OCI-LY1 (cell line): ENCODE results near the gene HUNK.

Experiments used
- CTCF ChIP-seq: fragments of 200-600 bp; sonication (generic), shearing (Covaris generic); IDR thresholded peaks from 2 replicates; pipeline ENCODE4 v1.5.1; 2017; ENCODE audit warnings: mild to moderate bottlenecking, antibody characterized with exemption, low read length, moderate library complexity, mixed read lengths
- EZH2 ChIP-seq: fragments of 200-600 bp; sonication (generic), shearing (Covaris generic); IDR thresholded peaks from 2 replicates; pipeline ENCODE4 v1.8.0; 2017; ENCODE audit warnings: borderline replicate concordance, mixed run types, mild to moderate bottlenecking, antibody characterized with exemption, low read length, moderate library complexity, mixed read lengths

- TF ChIP-seq CTCF (no peak), EZH2 (no peak)
Observed at GRCh38 chr21:31923756-31924155, 50.9 kb downstream of the HUNK start.
